HUDEP-2 (cell line): ENCODE measurements around the gene KCNK15.

ENCODE experiments used
- DNase-seq, 76 experiments: peaks; one replicate each; lab custom pipeline; 2025; ENCODE audit not compliant: unreplicated experiment in 76 of 76; lab: John Stamatoyannopoulos, UW

KCNK15 gene

DNA sequence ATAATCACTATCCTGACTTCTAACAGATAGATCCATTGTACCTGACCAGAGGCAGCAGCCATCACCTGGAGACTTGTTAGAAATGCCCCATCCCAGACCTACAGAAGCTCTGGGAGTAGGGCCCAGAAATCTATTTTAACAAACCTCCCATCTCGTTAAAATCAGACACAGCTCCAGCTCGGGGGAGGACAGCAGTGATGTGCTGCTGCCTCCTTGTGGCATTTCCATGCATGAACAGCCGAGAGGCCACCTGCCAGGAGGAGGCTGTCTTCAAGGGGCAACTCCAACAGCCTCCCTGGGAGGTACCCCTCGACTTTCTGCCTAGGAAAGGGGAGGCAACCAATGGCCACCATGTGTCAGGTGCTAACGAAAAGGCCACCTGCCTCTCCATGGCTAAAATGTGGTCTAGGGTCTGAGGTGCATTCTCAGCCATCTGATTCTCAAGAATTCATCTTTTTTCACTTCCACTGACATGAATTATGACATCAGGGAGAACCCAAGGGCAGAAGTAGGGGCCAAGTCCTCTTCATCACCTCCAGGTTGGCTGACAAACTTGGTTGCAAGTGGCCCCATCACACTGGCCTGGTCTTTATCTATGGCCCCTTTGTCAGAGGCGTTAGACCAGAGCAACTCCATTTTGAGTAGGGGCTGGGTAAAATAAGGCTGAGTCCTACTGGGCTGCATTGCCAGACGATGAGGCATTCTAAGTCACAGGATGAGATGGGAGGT, 12.2 kb upstream of the KCNK15 start:
- peak in 52 of 76 experiments; percentile 4 to 65 (median 32) for DNase-seq

- no peak for DNase-seq
Observed at GRCh38 chr20:44734938-44735337, 10.7 kb upstream of the KCNK15 start.

DNA sequence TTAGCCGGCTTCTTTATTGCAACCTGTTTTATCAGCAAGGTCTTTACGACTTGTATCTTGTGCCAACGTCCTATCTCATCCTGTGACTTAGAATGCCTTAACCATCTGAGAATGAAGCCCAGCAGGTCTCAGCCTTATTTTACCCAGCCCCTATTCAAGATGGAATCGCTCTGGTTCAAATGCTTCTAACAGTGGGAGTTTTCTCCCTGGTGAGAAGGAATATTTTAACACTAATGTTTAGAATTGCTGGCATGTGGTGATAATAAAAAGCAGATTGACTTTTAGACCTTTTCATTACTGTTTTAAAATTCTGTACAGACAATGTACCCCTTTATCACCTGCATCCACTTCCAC, 9.9 kb upstream of the KCNK15 start:
- DNase-seq = no peak

- DNase-seq = peak in 17 of 76 experiments; percentile 4 to 53 (median 14)
Observed at GRCh38 chr20:44736170-44737021, 9.3 kb upstream of the KCNK15 start.

- DNase-seq = no peak
Observed at GRCh38 chr20:44737116-44737515, 8.5 kb upstream of the KCNK15 start.

DNA sequence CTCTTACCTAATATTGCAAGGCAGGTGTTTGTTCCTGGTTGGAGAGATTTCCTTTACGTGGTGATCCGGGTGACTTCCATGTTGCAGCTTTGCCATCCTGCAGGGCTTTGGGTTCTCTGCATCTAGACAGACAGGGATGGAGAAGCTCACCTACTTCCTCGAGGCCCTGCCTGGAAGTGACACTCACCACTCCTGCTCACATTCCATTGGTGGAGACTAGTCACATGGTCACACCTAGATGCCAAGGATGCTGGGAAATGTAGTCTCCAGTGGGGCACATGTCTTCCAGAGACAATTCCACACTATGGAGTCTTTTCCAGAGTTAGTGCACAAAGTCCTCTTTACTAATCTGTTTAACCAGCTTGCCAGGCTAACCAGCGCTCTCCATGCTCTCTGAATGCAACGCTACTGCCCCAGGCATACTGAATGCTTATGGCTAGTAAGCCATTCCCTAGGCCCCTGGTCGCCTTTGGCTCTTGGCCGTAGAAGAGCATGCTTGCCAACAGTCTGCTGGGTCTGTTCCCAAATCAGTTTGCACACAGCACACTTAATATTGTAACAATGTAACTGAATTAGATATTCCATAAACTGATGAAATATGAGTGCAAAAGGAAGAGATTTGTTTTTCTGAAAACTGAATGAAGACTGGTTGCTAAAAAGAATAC, 6.7 kb upstream of the KCNK15 start:
- peak in 36 of 76 experiments; percentile 3 to 58 (median 20) for DNase-seq

DNA sequence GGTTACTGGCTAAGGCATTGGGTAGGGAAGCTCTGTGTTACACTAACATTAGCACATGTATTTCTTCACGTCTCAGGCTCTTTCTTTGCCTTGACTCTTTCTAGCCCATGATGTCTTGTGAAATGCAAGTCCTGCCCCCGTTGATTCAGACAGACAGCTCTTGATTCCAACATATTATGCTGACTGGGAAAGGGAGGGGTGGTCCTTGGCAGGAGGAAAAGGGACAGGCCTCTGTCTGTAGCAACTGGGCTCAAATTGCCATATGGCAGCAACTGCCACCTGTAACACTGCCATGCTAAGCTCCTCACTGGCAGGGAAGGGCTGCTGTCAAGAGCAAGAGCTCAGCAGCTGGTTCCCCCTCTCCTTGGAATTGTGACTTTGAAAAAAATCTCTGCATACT, 5.7 kb upstream of the KCNK15 start:
- DNase-seq = no peak

DNA sequence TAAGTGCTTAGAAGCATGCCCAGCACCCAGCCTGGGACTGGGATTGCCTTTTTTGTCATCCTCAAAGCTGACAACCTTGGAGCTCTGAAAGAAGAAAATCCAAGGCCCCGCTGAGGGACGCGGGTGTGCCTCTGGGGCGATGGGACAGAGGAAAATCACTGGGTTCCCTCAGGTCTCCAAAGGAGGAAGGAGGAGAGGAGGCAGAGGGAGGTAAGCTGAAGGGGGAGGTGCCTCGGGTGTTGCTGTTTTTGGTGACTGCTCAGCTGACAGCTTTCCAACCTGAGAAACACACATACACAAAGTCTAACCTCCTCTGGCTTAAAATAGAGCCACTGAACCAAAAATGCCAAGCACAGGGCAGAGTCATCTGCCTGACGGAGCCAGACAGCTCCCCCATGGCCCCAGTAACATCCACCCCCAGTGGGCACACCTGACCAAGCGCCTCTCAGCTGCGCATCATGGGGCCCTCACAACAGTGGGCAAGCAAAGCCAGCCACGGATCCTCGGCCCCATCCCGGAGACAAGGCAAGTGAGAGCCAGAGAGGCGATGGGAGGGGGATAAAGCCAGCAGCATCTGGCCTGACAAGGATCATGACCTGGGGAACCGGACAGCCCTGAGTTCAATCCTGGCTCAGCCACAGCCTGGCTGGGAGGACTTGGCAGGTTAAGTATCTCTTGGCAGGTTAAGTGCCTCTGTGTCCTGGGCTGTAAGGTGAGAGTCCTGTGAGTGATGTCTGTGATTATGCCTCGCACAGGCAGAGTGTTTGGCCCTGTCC, 3.2 kb upstream of the KCNK15 start:
- no peak for DNase-seq

DNA sequence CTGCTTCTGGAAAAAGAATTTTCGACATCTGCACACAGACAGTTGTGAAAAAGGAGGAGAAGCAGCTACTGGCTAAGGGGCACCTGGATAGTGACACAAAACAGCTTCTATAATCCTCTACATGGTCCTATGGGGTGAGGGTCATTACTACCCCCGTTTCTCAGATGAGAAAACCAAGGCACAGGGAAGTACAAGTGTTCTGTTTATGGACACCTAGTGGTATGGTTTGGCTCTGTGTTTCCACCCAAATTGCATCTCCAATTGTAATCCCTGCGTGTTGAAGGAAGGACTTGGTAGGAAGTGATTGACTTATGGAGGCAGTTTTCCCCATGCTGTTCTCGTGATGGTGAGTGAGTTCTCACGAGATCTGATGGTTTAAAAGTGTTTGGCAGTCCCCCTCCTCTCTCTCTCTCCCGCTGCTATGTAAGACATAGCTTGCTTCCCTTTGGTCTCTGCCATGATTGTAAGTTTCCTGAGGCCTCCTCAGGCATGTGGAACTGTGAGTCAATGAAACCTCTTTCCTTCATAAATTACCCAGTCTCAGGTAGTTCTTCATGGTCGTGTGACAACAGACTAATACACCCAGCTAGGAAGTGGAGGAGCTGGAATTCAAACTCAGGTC, 2.5 kb upstream of the KCNK15 start:
- DNase-seq = no peak

DNA sequence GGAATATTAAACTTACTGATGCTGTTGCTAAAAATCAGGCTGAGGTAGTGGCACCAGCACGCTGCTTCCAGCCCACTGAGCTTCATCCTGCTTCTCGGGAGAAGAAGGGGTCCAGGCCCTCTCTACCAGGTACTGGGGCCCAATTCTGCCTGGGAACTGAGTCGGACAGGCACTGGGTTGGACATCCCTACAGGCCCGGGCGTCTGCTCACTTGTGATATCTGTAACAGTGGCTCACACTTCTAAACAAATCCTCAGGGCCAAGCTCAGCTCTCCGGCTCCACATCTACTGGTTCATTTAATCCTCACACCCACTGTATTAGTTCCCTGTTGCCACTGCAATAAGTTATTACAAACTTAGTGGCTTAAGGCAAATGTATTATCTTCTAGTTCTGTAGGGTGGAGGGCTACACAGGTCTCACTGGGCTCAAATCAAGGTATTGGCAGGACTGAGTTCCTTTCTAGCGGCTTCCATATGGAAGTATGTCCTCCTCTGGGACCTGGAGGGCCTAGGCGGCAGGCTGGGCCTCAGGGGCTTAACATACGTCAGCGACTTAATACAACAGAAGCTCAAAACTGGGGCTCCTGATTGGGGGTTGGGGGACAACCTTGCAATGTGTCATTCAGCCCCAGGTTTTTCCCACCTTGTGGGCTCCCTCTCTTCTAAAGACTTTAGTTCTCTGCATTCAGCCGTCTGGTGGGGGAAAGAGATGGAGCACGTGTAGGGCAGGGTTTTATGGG, 1.6 kb upstream of the KCNK15 start:
- DNase-seq = no peak

DNA sequence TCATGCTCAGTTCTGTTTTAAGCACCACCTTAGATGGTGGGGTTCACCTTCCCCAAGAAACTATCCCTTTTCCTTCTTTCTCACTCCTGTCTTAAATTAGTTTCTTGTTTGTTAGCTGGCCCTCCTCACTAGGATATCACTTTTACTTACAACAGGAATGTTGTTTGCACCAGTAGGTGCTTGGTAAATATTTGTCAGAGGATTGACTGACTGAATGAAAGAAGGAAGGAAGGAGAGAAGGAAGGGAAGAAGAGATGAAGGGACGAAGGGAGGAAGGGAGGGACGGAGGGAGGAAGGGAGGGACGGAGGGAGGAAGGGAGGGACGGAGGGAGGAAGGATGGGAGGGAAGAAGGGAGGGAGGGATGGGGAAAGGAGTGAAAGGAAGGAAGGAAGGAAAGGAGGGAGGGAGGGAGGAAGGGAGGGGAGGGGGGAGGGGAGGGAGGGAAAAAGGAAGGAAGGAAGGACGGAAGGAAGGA, 505 bp upstream of the KCNK15 start:
- DNase-seq = no peak

DNA sequence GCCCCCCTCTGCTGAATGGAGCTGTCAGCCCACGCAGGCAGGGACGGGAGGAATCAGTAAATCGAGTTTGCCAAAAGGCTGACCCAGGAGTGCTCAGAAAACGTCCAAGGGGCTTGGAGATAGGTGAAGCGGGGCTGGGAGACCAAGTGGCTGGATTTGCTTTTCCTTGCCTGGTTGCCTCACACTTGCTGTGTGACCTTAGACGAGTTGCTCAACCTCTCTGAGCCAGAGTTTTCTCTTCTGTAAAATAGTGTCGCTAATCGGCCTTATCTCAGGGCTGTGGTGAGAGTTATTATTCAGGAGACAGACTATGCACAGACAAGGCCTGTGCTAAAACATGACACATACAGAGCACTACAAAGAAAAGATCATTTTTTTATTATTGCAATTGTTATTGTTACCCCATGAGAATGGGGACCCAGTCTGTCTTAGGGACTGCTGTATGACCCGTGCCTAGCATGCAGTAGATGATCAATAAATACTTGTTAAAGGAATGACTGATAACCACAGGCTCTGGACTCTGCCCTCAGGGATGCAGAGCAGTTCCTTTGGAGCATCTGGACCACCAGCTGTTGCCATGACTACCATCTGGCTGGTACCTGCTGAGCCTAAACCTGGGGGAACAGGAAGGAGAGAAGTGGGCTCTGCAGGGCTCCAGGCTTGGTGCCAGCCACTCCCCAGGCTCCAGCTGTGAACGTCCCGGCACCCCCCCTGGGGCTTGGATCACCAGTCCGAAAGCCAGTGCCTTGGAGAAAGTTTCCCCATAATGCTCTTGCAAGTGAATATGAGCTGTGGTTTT, 901 bp downstream of the KCNK15 start:
- DNase-seq = no peak

- DNase-seq = peak in 60 of 76 experiments; percentile 3 to 73 (median 26)
Observed at GRCh38 chr20:44747166-44748004, 1.7 kb downstream of the KCNK15 start.

- DNase-seq = no peak
Observed at GRCh38 chr20:44748005-44748370, 2.3 kb downstream of the KCNK15 start.

GRCh38 chr20:44750081-44750805, 4.6 kb downstream of the KCNK15 start:
- DNase-seq = peak in 1 of 76 experiments; percentile 0

GRCh38 chr20:44752099-44752931, 6.7 kb downstream of the KCNK15 start:
- DNase-seq = no peak
